HS-27A (cell line): ENCODE data around the gene TPRG1.

ENCODE experiments used
- DNase-seq: peaks from one replicate; pipeline ENCODE4 v3.0.0-alpha.2; 2012; ENCODE audit warnings: low read depth, missing footprints

TPRG1 gene

GRCh38 chr3:189166321-189166720 is 5.5 kb upstream of the TPRG1 start:
- DNase-seq = no peak

GRCh38 chr3:189167027-189167766 is 4.6 kb upstream of the TPRG1 start:
- DNase-seq = no peak

- no peak for DNase-seq
These were observed 3.1 kb upstream of the TPRG1 start for GRCh38 chr3:189168711-189169110.

- DNase-seq = no peak
These were observed 2.0 kb upstream of the TPRG1 start for GRCh38 chr3:189169728-189170127.

GRCh38 chr3:189170559-189170958 is 1.2 kb upstream of the TPRG1 start:
- DNase-seq = no peak

- DNase-seq = no peak
These were observed 1.1 kb downstream of the TPRG1 start for GRCh38 chr3:189172668-189173419.

GRCh38 chr3:189184566-189184965 is 12.8 kb downstream of the TPRG1 start:
- DNase-seq = no peak

GRCh38 chr3:189186101-189186500 is 14.3 kb downstream of the TPRG1 start:
- no peak for DNase-seq

GRCh38 chr3:189188466-189188865 is 16.7 kb downstream of the TPRG1 start:
- DNase-seq = no peak

- DNase-seq = no peak
These were observed 21.0 kb downstream of the TPRG1 start for GRCh38 chr3:189192725-189193124.

- DNase-seq = no peak
These were observed 23.5 kb downstream of the TPRG1 start for GRCh38 chr3:189195302-189195701.

- no peak for DNase-seq
These were observed 30.3 kb downstream of the TPRG1 start for GRCh38 chr3:189202106-189202505.

GRCh38 chr3:189202583-189202982 is 30.8 kb downstream of the TPRG1 start:
- DNase-seq = no peak

- DNase-seq = no peak
These were observed 32.5 kb downstream of the TPRG1 start for GRCh38 chr3:189204167-189204866.

- no peak for DNase-seq
These were observed 33.2 kb downstream of the TPRG1 start for GRCh38 chr3:189204937-189205336.

- no peak for DNase-seq
These were observed 38.5 kb downstream of the TPRG1 start for GRCh38 chr3:189210251-189210770.

GRCh38 chr3:189212681-189213080 is 40.9 kb downstream of the TPRG1 start:
- DNase-seq = no peak

- DNase-seq = no peak
These were observed 42.9 kb downstream of the TPRG1 start for GRCh38 chr3:189214651-189215050.

- DNase-seq = no peak
These were observed 51.3 kb downstream of the TPRG1 start for GRCh38 chr3:189222927-189223636.

GRCh38 chr3:189225431-189225830 is 53.7 kb downstream of the TPRG1 start:
- no peak for DNase-seq

GRCh38 chr3:189227249-189227648 is 55.5 kb downstream of the TPRG1 start:
- no peak for DNase-seq

- DNase-seq = no peak
These were observed 57.5 kb downstream of the TPRG1 start for GRCh38 chr3:189229196-189229828.
